ENCODE results near the gene MALRD1. TPM values are rescaled to one million over a fixed set of nuclear protein-coding genes. Genes with fewer than 3 reads are reported as not detected.

Gene MALRD1
- total RNA-seq, 2 donors from 2014 or later, result not detected

DNA sequence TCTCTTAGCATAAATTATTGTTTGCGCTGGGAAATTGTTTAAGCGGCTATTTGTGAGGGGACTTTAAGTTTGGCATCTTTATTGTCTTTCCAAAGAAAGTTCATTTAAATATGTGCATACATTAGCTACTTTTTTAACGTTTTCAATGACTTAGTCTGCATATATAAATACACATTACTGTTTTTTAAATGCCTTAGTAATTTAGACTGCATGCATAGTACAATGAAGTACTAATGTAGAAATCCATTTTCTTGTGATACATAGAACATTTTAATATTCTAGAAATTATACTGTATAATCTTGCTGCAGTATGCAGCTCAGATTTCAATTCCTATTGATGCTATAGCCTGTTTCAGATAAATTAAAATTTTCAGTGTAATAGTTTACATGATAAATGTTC, 325.4 kb downstream of the MALRD1 start:
- Mint-ChIP-seq H3K27ac (no peak overlapping the region), H3K9me3 (peaks cover 0 to 4% of the 10 kb centered on the region in 2 donors), H3K36me3 (no peaks in the 10 kb centered on the region)
- DNase-seq (ENCODE audit: low spot score in 2 of 2) (no peak), ATAC-seq (no peak)

DNA sequence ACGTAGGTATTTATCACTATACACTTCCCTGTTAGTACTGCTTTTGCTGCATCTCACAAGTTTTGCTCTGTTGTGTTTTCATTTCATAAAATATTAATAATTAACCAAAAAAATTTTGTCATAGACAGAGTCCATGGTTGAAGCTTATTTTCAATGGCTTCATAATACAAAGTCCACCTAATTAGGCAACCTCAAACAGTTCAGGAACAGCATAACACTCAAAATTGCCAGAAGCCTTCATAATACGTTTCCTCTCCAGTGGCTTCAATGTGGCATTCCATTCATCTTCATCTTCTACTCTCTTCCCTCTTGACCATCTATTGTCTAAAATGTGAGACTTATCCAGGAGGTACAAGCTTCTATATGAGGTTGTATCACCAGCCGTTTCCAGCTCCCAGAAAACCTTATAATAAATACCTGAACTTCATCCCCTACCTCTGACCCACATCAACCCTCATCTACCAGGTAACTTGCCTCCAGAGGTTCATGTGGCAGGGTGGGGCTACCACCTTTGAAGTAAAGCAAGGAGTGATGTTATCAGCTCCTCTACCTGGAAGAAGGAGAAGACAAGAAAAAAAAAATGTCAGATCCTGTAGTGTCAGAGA, 337.3 kb downstream of the MALRD1 start:
- no peak for ATAC-seq
- no peak for DNase-seq (ENCODE audit: low spot score in 2 of 2)
- peaks cover 0 to 5% of the 10 kb centered on the region in 2 donors for H3K36me3 Mint-ChIP-seq
- H3K27ac Mint-ChIP-seq, result no peak overlapping the region
- peaks cover 7 to 13% of the 10 kb centered on the region in 2 donors for H3K9me3 Mint-ChIP-seq

DNA sequence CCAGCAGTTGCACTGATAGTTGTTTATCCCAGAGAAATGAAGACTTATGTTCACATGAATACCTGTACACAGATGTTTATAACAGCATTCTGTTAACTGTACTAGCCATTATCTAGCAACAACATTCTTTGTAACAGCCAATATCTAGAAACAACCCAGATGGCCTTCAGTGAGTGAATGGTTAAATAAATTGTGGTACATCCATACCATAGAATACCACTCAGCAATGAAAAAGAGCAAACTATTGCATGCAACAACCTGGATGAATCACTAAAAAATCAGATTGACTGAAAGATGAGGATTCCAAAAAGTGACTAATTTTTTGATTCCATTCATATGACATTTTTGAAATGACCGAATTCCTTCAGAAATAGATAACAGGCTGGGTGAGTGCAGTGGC, 360.3 kb downstream of the MALRD1 start:
- ATAC-seq (no peak), DNase-seq (ENCODE audit: low spot score in 2 of 2) (no peak)
- Mint-ChIP-seq H3K36me3 (peaks cover 0 to 8% of the 10 kb centered on the region in 2 donors), H3K9me3 (peaks cover 12 to 18% of the 10 kb centered on the region in 2 donors), H3K27ac (no peak overlapping the region)

DNA sequence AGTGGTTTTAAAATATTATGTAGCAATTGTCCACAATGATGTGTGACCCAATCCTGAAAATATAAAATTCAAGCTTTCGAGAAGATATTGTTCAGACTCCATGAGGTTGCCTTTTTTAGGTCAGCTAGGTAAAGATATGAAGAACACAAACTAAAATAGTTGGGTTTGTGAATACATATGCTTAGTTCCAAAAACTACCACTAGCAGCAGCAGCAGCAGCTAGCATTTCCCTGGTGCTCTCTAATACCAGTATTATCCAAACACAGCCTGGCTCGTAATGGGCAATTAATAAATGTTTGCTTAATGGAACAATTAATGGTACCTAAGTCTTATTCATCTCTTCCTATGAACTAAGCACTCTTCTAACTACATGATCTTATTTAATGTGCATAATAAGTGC, 362.5 kb downstream of the MALRD1 start:
- Mint-ChIP-seq H3K27ac (no peak overlapping the region), H3K9me3 (peaks cover 12 to 14% of the 10 kb centered on the region in 2 donors), H3K36me3 (peaks cover 0 to 8% of the 10 kb centered on the region in 2 donors)
- ATAC-seq, result no peak
- DNase-seq (ENCODE audit: low spot score in 2 of 2), result no peak

DNA sequence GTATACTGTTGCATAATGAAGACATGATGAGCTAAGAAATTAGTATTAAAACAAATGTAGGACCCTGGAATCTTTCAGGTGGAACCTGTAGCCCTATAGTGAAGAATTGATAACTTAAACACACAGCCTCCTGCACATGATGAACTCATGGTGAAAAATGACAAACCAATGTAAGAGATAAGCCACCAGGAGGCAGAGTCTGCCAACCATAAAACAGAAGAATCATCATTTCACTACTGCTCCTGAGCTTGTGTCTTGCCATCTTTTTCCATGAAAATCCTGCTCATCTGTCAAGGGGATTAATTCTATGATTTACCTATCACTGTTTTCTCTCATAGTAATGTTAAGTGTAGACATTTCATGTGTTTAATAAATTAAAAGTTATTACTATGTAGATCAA, 363.9 kb downstream of the MALRD1 start:
- Mint-ChIP-seq H3K27ac (no peak overlapping the region), H3K9me3 (peaks cover 4 to 19% of the 10 kb centered on the region in 2 donors), H3K36me3 (peaks cover 0 to 8% of the 10 kb centered on the region in 2 donors)
- ATAC-seq (no peak), DNase-seq (ENCODE audit: low spot score in 2 of 2) (no peak)

DNA sequence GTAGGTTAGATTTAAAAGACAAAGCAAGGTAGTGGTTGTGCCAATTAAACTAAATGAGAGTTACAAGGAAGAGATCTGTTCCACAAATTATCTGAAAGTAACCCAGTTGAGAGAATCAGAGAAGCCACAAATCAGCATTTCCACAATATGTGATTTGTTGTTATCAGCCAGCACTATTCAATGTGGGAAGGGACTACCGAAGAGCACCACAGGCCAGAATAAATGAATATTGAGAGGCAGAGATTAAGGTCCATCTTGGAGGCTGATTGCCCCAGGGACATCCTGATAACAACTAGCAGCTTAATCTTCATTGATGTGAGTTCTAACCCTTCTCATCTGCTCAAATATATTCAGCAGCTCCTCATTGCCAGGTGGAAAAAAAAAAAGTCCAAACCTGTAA, 367.6 kb downstream of the MALRD1 start:
- peaks cover 5 to 18% of the 10 kb centered on the region in 2 donors for H3K9me3 Mint-ChIP-seq
- no peaks in the 10 kb centered on the region for H3K36me3 Mint-ChIP-seq
- no peak for ATAC-seq
- H3K27ac Mint-ChIP-seq, result no peak overlapping the region
- no peak for DNase-seq (ENCODE audit: low spot score in 2 of 2)

DNA sequence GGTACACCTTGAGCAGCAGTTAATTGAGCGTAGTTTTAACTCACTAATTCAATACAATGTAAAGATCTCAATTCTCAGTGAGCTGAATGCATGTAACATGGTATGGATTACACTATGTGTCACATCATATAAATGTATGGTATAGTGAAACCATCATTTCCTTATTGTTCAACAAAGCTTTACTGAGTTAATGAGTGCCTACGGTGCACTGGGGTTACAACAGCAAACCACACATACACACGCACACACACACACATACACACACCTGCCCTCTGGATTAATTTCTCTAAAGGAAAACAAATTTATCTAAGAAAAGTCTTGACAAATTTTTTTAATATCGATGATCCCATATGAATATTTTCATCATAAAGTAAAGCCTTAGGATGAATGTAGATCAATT, 369.1 kb downstream of the MALRD1 start:
- DNase-seq (ENCODE audit: low spot score in 2 of 2), result no peak
- peaks cover 5 to 18% of the 10 kb centered on the region in 2 donors for H3K9me3 Mint-ChIP-seq
- H3K27ac Mint-ChIP-seq, result no peak overlapping the region
- H3K36me3 Mint-ChIP-seq, result no peaks in the 10 kb centered on the region
- ATAC-seq, result no peak

DNA sequence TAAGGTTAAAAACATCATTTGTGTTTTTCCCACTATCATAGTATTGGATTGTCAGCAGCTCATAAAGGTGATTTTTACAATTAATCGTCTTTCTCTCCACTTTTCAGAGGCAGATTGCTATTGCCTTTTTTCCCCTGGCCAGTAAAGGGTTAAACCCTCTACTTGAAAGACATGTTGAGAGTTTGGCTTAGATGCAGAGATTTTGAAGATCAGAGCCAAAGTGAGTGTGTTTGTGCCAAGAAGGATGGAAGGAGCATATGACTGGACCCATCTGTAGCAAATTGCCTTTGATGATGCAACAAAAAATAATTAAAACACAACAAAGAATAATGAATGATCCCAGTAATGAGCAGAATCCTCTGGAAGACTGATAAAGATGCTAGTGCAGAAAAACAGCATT, 373.1 kb downstream of the MALRD1 start:
- no peak for ATAC-seq
- Mint-ChIP-seq H3K27ac (no peak overlapping the region), H3K9me3 (peaks cover 8 to 23% of the 10 kb centered on the region in 2 donors), H3K36me3 (no peaks in the 10 kb centered on the region)
- no peak for DNase-seq (ENCODE audit: low spot score in 2 of 2)

DNA sequence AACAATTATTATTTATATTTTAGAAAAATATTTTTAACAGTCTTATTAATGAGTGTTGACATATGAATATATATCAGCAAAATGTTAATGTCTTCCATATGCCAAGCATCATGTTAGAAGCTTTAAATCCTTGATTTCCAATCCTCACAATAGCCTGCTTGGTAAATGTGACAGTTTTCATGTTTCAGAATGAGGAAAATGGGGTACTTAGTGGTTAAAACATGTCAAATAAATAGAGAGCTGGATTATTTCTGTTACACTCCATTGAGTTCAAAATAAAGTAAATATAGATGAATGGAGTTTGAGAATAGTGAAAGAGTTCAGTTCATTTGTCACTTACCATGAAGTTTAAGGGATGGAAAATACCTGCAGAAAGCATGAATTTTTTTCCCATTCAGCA, 377.4 kb downstream of the MALRD1 start:
- peaks cover 8 to 16% of the 10 kb centered on the region in 2 donors for H3K9me3 Mint-ChIP-seq
- DNase-seq (ENCODE audit: low spot score in 2 of 2) (no peak), ATAC-seq (no peak)
- H3K27ac Mint-ChIP-seq, result no peak overlapping the region
- H3K36me3 Mint-ChIP-seq, result no peaks in the 10 kb centered on the region

DNA sequence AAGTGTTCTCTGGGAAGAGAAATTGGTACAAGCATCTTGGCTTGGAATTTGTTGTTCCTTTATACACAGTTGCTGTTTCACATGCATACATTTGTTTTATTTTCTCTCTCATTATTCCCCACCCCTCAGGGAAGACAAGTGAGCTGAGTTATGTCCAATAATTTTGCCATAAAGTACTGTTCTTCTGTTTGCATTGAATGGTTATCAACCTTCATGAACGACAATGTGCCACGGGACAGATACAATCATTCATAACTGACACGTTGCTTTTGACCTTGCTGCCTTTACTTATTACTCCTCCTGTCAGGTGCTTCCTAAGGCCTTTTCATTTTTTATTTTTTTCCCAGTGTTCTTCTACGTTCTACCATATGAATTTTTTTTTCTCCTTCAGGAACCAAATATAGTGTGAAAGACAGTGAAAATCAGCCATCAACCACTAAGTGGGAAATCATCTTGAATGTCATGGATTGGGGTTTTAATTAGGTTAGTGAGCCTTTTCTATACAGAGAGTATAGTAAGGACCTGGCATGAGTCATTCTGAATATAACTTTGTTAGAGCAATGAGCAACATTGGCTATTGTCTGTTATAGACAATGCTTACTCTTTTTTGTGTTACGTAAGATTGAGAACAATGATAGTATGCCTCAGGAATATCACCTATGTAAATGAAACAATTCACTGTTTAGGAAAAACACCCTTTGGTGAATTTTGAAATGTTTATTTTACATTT, 383.2 kb downstream of the MALRD1 start:
- ATAC-seq, result no peak
- Mint-ChIP-seq H3K27ac (no peak overlapping the region), H3K36me3 (no peaks in the 10 kb centered on the region), H3K9me3 (peaks cover 5 to 13% of the 10 kb centered on the region in 2 donors)
- DNase-seq (ENCODE audit: low spot score in 2 of 2), result no peak

DNA sequence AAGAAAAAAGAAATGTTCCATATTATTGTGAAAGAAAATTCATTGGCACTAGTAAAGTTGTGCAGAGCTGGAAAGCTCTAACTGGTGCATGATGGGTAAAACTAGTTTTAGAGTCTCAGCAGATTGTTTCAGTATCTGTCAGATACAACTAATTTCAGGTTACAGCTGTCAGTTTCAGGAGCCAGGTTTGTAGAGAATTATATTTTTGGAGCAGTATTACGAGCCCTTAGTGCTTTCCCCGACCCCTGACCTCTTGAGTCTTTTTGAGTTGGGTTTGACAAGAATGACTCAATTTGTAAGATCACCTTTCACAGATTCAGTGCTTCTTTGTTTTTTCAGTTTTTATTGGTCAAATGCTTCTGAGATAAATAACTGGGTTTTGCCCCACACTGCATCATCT, 401.3 kb downstream of the MALRD1 start:
- Mint-ChIP-seq H3K9me3 (peaks cover 6 to 15% of the 10 kb centered on the region in 2 donors), H3K36me3 (no peaks in the 10 kb centered on the region), H3K27ac (no peak overlapping the region)
- no peak for ATAC-seq
- DNase-seq (ENCODE audit: low spot score in 2 of 2), result no peak

DNA sequence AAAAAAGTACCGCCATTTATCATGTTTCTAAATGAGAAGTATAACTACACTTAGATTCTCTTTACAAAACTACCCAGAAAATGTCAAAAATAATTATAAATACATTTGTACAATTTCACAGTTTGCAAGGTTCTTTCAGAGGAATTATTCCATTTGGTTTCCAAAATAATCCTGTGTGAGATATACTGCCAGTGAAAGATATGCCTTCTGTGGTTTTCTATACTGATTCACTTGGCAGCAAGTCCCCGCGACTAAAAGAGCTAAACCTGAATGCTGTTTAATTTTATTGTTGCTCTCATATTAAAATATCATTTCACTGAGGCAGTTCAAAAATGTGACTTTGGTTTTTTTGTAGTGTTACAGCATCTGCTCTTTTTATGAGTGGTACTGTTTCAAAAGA, 402.8 kb downstream of the MALRD1 start:
- DNase-seq (ENCODE audit: low spot score in 2 of 2) (no peak), ATAC-seq (no peak)
- no peak overlapping the region for H3K27ac Mint-ChIP-seq
- peaks cover 3 to 12% of the 10 kb centered on the region in 2 donors for H3K9me3 Mint-ChIP-seq
- H3K36me3 Mint-ChIP-seq, result no peaks in the 10 kb centered on the region

DNA sequence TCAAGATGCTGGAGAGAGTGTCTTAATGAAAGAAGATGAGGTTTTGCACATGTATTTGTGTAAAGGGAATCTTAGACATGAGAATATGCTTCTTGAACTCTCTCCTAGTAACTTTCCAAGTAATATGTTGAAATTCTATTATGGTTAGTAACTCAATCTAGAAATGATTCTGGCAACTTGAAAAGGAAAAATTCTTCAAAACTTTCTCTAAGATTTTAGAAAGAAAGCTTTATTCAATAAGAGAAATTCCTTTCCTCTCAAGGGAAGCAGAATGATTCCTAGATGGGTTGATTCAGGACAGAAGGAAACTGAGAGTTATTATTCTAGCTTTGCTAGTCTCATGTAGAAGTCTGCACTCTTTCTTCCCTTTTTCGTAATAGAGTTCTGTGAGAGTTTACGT, 403.3 kb downstream of the MALRD1 start:
- ATAC-seq, result no peak
- no peak for DNase-seq (ENCODE audit: low spot score in 2 of 2)
- H3K27ac Mint-ChIP-seq, result no peak overlapping the region

DNA sequence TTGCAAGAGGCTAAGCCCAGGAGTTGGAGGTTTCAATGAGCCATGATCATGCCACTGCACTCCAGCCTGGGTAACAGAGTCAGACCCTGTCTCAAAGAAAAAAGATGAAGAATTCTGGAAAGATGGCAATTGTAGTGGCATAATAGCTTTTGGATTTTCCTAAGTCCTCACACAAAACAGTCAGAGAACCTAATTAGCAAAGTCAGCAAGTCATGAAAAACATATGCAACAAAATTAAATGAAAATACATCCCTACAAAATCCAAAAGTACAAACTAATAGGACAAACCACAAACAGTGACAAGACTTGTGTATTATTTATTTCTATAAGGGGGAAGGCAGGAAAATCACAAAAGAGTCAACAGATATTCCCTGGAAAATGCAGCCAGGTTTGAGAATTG, 405.4 kb downstream of the MALRD1 start:
- H3K36me3 Mint-ChIP-seq, result no peaks in the 10 kb centered on the region
- H3K9me3 Mint-ChIP-seq, result peaks cover 3 to 12% of the 10 kb centered on the region in 2 donors
- H3K27ac Mint-ChIP-seq, result no peak overlapping the region
- ATAC-seq (no peak), DNase-seq (ENCODE audit: low spot score in 2 of 2) (no peak)

More for the DNA sequence above, 403.3 kb downstream of the MALRD1 start:
- peaks cover 3 to 12% of the 10 kb centered on the region in 2 donors for H3K9me3 Mint-ChIP-seq
- H3K36me3 Mint-ChIP-seq, result no peaks in the 10 kb centered on the region

DNA sequence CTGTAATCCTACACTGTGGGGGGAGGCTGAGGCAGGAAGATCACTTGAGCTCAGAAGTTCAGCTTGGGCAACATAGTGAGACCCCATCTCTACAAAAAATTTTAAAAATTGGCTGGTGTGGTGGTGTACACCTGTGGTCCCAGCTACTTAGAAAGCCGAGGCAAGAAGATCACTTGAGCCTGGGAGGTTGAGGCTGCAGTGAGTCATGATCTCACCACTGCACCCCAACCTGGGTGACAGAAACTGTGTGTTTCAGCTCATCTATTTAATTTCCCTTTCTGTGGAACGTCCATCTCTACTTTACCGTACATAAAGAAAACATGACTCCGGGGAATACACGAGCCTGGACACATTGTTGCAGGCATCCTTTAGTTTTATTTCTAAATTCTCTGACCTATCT, 413.0 kb downstream of the MALRD1 start:
- H3K36me3 Mint-ChIP-seq, result peaks cover 0 to 6% of the 10 kb centered on the region in 2 donors
- ATAC-seq, result no peak
- DNase-seq (ENCODE audit: low spot score in 2 of 2), result no peak
- no peak overlapping the region for H3K27ac Mint-ChIP-seq
- peaks cover 14 to 23% of the 10 kb centered on the region in 2 donors for H3K9me3 Mint-ChIP-seq

DNA sequence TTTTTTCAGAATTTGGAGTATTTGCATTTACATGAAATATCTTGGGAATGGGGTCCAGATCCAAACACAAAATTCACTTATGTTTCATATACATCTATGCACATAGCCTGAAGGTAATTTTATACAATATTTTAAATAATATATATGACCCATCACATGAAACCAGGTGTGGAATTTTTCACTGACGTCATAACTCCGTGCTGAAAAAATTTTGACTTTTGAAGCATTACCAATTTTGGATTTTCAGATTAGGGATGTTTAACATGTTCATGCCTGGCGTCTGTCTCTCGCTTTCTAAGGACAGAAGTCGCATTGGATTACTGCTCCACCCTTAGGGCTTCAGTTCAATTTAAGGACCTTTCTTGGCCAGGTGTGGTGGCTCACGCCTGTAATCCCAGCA, 418.1 kb downstream of the MALRD1 start:
- peaks cover 9 to 16% of the 10 kb centered on the region in 2 donors for H3K9me3 Mint-ChIP-seq
- DNase-seq (ENCODE audit: low spot score in 2 of 2) (no peak), ATAC-seq (no peak)
- H3K27ac Mint-ChIP-seq, result no peak overlapping the region
- no peaks in the 10 kb centered on the region for H3K36me3 Mint-ChIP-seq

DNA sequence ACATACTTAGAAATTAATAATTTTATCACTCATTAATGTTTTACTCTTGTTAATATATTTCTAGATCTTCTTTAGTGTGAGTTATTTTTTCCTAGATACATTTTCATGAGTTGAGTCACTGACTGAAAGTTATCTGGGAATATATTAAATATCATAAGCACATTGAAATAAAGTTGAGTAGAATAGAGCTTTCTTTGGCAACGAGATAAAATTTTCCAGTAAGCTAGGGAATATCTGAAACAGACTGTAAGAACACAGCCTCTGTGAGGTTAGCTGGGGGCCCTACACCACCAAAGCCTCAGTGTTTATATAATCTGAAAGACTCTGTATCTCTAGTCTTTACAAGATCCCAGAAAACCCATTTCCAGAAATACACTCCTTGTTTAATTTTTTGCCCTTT, 419.8 kb downstream of the MALRD1 start:
- Mint-ChIP-seq H3K9me3 (peaks cover 0 to 17% of the 10 kb centered on the region in 2 donors), H3K36me3 (no peaks in the 10 kb centered on the region), H3K27ac (no peak overlapping the region)
- ATAC-seq (no peak), DNase-seq (ENCODE audit: low spot score in 2 of 2) (no peak)

DNA sequence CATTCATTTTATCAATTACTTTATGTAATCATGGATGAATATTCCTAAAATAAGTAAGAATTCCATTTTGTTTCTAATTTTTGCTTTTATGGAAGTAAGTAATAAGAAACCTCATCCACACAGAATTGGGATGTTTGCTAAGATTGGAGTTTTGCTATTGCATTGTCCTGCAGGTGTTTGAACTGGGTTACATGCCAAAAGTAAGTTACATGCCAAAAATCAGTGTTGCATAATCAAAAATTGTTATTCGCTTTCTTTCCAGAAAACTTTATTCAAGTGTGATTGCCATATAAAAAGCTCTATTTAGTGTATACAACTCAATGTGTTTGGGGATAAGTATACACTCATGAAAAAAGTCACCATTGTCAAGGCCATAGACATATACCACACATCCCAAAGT, 420.9 kb downstream of the MALRD1 start:
- Mint-ChIP-seq H3K36me3 (no peaks in the 10 kb centered on the region), H3K27ac (no peak overlapping the region), H3K9me3 (peaks cover 0 to 18% of the 10 kb centered on the region in 2 donors)
- ATAC-seq, result no peak
- no peak for DNase-seq (ENCODE audit: low spot score in 2 of 2)
